ENCODE results near the gene MARK4.

The MARK4 gene

DNA sequence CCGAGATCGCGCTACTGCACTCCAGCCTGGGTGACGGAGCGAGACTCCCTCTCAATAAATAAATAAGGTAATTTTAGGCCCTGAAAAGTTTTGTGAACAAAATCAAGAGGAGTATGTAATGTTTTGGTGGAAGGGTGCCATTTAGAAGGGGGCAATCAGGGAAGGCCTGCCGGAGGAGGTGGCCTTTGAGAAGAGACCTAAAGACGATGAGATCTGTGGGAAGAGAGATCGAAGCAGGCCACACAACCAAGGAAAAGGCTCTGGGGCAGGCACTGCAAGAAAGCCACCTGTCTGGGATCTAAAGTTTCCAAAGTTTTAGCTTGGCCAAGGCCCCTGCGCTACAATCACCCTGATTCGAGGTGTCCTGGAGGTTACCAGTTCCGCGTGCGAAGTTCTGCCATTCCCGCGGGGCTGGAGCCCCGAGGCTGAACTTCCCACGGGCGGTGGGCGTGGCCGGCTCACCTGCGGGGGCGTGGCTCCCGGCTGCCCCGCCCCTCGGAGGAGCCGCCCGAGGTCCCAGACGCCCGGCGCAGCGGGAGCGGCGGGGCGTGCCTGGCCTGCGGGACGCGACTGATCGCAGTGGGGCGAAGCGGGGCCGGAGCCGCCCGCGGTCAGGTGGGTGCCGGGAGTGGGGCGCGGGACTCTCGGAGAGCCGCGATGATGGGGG, 89.3 kb downstream of the MARK4 start, which contains the start of gene KLC3:
Gene KLC3, plus strand, starts transcription at position 519 of the 667 bp plus-strand sequence. CDS start 4,792 bp downstream, outside the sequence.
- DNase-seq (ENCODE audit: low read depth), result peak; percentile 46

DNA sequence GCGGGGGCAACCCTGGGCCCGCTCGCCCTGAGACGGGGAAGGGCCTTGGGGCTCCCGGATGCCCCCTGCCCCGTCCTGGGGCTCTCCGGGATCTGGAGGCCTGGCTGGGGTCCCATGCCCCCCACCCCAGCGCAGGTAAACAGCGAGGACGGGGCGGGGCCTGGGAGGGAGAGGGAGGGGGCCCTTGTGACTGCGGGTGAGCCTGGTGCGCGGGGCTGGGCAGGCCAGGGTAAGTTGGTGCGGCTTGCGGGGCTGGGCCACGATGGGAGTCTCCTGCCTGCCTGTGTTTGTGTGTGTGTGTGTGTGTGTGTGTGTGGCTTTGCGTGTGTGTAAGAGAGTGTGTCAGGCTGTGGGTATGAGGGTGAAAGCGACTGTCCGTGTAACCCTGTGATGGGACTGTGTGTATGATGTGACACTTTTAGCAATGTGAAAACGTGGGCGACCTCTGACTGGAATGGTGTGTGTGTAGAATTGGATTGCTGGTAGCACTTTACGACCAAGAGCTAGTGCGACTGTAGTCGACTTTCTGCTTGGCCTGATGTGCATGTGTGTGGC, 89.9 kb downstream of the MARK4 start:
- no peak for DNase-seq (ENCODE audit: low read depth)

DNA sequence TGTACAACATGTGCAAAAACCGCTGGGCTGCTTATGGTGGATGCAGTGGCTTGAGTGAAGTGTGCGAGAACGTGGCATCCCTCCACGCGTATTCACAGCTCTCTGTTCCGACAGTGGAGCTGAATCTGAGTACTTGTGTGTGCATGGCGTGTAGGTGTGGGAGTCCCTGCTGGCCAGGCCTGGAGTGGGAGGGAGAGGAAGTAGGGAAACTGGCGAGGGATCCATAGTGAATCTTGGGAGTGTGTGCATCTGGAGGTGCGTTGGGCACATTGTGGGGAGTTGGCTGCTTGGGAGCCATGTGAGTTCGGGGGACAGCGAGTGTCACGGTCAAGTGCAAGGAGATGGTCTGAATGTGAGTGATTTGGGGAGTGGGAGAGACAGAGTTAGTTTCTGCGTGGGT, 91.8 kb downstream of the MARK4 start:
- DNase-seq (ENCODE audit: low read depth), result no peak

DNA sequence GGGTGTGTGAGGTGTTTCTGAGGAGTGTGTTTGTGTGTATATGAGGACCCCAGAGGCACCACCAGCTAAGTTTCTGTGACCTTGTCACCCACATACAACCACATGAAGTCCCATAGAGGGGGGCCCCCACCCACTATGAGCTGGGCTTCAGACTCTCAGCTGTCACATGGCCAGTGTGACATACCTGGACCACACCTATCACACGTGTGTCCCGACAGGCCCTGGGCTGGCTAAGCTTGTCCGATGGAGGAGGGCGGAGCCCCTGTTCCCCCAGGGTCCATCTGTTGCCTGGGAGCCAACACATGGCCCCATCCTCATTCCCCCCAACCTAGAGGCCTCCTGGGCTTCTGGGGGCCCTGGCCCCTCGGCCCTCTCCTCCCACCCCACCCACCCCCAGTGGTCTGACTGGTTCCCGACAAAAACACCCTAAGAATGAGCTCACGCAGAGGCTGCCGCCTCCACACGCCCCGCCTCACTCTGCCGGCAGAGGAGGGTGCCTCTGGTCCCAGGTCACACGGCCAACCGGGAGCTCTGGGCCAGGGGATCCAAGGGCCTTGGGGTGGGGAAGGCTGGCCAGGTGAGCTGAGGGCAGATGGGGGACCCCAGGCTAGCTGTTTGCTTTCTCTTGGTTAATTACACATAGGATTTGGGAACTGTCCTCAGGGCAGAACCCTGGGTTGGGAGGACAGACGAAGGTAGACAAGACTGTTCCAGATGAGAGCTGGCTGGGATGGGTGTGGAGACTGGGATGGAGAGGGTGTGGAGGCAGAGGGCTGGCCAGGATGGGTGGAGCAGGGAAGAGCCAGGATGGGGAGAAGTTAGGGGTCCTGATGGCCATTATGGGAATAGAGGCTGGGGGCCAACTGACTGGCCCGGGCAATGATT, 93.8 kb downstream of the MARK4 start:
- no peak for DNase-seq (ENCODE audit: low read depth)

DNA sequence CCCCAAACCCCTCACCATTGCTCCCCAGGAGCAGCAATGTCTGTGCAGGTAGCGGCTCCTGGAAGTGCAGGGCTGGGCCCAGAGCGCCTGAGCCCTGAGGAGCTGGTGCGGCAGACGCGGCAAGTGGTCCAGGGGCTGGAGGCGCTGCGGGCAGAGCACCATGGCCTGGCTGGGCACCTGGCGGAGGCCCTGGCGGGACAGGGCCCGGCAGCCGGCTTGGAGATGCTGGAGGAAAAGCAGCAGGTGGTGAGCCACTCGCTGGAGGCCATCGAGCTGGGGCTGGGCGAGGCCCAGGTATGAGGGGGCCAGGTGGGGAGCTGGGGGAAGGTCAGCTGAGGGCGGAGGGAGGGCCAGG, 94.4 kb downstream of the MARK4 start:
- DNase-seq (ENCODE audit: low read depth), result no peak

DNA sequence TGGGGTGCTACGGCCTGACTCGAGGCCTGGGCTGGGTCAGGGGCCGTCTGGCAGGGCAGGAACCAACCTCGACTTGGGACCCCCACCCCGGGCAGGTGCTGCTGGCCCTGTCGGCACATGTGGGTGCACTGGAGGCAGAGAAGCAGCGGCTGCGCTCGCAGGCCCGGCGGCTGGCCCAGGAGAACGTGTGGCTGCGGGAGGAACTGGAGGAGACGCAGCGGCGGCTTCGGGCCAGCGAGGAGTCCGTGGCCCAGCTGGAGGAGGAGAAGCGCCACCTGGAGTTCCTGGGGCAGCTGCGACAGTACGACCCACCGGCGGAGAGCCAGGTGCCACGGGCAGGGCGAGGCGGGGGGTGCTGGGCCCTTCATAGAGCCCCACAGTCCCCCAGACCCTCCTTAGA, 95.4 kb downstream of the MARK4 start:
- no peak for DNase-seq (ENCODE audit: low read depth)

DNA sequence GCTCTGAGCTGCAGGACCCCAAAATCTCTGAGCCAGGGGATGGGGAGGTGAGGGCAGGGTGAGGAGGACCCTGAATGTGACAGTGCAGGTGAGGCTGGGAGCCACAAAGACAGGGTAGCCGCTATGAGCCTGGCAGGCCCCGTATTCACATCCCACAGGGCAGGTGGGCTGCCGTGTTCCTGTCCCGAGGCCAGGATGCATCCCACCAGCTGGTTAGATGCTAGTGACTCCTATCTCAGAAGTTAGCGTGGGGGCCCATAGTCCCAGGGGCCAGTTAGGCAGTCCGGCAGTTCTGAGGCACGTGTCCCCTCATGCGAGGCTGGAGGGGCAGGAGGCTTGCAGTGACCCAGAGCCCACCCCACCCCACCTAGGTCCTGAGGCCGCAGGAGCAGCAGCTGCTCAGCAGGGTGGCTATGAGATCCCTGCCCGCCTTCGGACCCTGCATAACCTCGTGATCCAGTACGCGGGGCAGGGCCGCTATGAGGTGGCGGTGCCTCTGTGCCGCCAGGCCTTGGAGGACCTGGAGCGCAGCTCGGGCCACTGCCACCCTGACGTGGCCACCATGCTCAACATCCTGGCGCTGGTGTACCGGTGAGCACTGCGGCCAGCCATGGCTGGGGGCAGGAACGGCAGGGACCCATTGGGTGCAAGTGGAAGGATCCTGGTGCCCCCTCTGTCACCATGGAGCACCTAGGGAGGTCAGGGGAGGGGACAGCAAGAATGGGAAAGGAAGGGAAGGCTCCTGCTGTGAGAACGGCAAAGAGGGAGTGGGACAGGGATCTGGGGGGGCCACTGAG, 96.7 kb downstream of the MARK4 start:
- no peak for DNase-seq (ENCODE audit: low read depth)

DNA sequence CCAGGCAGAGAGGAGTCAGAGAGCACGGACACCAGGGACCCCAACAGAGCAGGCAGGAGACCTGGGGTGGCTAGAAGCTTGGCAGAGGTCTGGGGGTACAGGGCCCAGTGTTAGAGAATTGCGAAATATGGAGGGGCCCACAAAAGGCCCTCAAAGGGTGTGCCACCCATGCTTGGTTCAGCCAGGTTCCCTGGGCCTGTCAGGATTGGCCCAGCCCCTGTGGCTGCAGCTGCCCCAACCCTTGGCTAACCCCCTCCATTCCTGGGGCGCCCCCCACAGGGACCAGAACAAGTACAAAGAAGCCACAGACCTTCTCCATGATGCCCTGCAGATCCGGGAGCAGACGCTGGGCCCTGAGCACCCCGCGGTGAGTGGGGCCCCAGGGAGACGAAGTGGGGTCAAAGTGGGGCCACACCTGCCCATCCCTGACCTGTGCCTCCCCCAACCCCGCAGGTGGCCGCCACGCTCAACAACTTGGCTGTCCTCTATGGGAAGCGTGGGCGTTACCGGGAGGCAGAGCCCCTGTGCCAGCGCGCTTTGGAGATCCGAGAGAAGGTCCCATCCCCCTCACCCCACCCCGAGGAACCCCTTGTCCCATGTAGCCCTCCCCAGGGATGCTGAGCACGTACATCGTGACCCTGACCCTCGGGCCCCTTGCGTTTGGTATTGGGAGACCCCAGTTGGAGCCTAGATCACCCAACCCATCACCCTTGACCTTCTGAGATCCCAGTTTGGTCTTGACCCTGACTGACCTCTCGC, 97.5 kb downstream of the MARK4 start:
- DNase-seq (ENCODE audit: low read depth), result no peak

DNA sequence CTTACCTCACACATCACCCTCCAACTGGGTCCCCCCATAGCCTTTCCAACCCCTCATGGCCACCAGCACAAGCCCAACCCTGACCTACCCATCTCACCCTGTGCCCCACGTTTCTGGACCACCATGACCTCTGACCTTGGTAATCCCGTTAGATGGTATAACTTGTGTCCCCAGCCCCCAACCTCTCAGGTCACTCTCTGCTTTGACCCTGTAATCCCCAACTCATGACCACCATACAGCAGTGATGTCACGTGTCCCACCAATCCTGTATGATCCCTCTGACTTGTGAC, 98.0 kb downstream of the MARK4 start:
- DNase-seq (ENCODE audit: low read depth), result no peak

DNA sequence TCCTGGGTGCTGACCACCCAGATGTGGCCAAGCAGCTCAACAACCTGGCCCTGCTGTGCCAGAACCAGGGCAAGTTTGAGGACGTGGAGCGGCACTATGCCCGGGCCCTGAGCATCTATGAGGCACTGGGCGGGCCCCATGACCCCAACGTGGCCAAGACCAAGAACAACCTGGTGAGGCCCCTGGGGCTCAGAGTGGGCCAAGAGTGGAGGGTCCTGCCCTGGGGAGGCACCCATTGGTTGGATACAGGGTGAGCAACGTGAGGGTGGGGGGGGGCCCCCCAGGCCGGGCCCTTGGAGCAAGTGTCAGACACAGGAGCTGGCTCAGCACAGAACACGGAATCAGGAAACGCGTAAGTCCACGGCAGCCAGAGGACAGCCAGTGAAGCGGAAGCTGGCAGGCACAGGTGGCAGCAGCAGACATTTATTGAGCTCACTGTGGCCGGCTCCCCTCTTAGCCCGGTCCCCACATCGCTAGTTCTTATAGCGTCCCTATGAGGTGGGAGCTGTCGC, 98.4 kb downstream of the MARK4 start:
- no peak for DNase-seq (ENCODE audit: low read depth)

DNA sequence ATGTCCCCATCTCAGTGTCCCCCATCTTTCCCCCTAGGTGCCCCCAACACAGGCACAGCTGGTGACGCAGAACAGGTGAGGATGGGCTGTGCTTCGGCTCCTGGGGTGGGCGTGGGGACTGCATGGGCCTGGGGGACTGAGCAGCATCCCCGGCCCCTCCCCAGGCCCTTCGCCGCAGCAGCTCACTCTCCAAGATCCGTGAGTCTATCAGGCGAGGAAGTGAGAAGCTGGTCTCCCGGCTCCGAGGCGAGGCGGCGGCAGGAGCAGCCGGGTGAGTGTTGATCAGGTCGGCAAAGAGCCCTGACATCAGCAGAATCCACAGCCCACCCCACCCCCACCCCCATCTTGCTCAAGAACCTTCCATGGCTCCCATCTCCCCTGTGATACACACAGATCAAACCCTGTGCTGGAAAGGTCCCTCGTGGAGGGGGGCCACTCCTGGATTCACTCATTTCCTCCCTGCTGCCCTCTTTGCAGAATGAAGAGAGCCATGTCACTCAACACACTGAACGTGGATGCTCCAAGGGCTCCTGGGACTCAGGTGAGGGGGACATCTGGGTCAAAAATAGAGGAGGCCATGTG, 99.5 kb downstream of the MARK4 start:
- DNase-seq (ENCODE audit: low read depth), result no peak

DNA sequence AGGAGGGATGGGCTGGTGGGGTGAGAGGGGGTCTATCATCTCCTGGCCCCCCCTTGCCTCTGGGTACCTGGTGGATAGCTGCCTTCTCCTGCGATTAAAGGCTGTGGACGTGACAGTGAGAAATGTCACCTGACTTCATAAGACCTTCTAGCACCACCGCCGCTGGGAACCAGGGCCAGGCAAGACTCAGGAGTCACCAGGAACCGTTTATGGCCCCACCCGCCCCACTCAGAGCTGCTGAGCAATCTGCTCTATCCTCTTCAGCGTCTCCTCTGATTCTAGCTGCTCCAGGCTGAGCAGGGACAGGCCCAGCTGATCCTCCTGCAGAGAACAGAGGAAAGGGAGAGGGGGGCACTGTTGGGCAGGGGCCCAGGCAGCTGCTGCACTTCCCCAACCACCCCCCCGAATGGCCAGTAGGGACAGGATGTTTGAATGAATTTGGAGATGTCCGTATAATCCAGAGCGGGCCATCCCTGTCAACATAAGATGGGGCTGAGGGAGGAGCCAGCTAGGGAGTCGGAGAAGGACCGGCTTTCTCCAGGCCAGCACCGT, 100.4 kb downstream of the MARK4 start:
- no peak for DNase-seq (ENCODE audit: low read depth)

DNA sequence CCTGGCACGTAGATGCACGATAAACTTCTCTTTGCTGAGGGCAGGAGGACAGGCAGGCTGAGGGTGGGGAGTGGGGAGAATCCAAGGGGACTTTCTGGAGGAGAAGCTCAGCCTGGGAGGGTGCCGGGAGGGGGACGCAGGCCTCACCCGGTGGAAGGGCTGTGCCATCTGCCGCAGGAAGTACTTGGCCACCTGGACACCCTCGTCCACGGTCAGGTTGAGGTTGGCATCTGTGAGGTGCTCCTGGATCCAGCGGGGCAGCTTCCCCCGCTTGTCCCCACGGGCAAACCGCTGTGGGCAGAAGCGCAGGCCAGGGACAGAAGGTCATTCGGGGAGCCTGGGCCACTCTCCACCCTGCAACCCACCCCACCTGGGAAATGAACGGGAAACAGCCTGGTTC, 101.0 kb downstream of the MARK4 start:
- DNase-seq (ENCODE audit: low read depth), result no peak

DNA sequence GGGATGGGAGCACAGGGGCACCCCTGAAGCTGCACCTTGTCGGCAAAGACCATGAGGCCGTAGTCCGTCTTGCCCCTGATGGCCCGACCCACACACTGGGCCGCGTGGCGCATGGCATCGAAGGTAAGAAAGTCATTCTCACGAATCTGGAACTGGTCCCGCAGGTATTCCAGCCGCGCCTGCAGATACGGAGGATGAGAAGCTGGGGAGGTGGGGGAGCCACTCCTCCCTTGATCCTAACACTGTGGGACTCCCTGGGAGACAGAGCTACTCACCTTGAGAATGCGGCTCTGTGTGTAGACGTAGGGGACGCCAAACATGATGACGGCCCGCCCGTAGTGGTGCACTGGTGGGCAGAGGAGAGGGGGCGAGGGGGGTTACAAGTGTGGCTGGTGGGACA, 101.4 kb downstream of the MARK4 start:
- no peak for DNase-seq (ENCODE audit: low read depth)

DNA sequence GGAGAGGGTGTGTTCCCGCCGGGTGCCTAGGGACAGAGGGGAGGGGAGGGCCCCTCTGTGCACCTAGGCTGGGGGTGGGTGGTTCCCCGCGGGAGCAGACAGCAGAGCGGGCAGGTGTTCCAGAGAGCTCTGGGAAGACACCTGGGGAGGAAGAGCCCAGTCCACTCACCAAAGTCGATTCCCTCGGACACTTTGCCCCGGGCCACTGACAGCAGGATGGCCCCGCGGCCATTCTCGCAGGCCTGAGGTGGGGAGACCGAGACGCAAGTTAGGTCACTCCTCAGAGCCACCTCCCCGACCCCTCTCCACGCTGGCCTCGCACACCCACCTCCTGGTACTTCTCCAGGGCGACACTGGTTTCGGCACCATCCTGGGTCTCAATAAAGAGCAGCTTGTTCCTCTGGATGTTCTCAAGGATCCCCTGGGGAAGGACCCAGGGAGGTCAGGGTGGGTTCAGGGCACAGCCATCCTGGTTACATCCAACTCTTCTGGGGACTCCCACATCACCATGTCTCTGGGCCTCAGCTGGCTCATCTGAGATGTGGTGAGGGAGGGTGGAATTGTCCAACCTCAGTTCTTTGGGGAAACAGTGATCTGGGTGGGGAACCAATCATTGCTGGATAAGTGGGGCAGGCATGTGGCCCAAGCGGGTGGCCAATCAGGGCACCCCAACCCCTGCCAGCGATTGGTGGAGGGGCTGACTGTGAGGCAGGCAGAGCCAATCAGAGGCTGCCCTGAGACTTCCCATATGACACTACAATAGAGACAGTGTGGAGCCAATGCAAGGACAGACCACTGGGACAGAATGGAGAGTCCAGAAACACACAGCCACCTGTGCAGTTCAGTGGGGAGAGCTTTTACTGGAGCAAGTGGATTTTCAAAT, 102.1 kb downstream of the MARK4 start:
- DNase-seq (ENCODE audit: low read depth), result no peak

DNA sequence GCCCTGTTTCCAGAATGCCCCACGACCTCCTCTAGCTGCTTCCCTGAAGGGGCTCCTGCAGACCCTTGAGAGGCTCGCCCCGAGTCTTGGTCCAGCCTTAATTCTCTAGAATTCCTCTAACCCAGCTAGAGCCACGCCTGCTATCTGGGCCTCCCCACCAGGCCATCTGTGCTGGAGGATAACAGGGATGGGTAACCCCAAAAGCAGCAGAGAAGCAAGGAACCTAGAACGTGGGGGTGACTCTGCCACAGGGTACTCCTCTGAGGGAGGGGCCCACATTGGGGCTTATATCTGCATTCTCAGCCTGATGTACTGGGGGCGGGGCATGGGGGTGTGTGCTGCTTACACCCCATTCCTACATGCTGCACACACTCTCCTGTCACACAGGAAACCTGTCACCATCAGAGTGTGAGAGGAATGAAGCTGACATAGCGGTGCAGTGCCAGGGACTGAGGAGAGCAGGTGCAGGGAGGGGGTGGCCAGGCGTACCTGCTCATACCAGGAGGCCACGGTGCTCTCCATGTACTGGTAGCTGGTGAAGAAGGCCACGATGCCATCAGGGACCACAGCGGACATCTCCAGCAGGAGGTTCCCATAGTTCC, 103.3 kb downstream of the MARK4 start:
- DNase-seq (ENCODE audit: low read depth), result no peak

All from activated T-cell treated with anti-CD3 and anti-CD28 coated beads for 48 hours (primary cell).